K562 (cell line): ENCODE results near the gene CPT1C. TPM values are rescaled to one million over a fixed set of nuclear protein-coding genes. Genes with fewer than 3 reads are reported as not detected.

Source experiments
- ATAC-seq: fragments of 200-7000 bp; cut with Tn5 transposase; 3 replicates; pipeline ENCODE4 v1.9.1; 2020; ENCODE audit warnings: moderate library complexity
- BruUV-seq: library from RNA; stranded (reverse); fragments of 400-500 nt; replicated peaks from 2 replicates; lab custom pipeline; 2021; lab: Mats Ljungman, UMichigan
- CTCF ChIA-PET: fragments of 300-600 bp; formaldehyde crosslinking; extraction: SDS; loops from one replicate; lab custom pipeline; 2021; ENCODE audit warnings: low intra/inter-chr PET ratio; lab: Yijun Ruan, JAX
- POLR2A ChIA-PET: fragments of 300-600, 350-650 bp; sonication (Branson Sonifier 250); formaldehyde crosslinking; extraction: SDS; loops from one replicate; lab custom pipeline; 2021; ENCODE audit warnings: antibody characterized with exemption, inconsistent platforms; lab: Yijun Ruan, JAX
- DNase-seq, 4 experiments: peaks; one replicate each; pipeline versions ENCODE4 v3.0.0 to v3.0.0-alpha.2; 2011 to 2018; ENCODE audit warnings: low spot score in 3 of 4, mixed read lengths in 3 of 4; ENCODE audit errors: extremely low read depth in 1 of 4
- FAIRE-seq: peaks from 2 replicates; lab custom pipeline; 2011; peaks lifted over from hg19 to GRCh38; lab: Jason Lieb, UNC
- H2AFZ ChIP-seq: 2 replicates; pipeline ENCODE4 v1.6.0; 2011; ENCODE audit warnings: low read depth, low read length, control low read depth, inconsistent platforms
- H3K27ac ChIP-seq: fragments of 200-600 bp; 3 replicates; pipeline ENCODE4 v1.8.0; 2011; ENCODE audit warnings: low read depth, mild to moderate bottlenecking, control low read depth, inconsistent platforms, low read length, moderate library complexity, mixed read lengths; ENCODE audit errors: extremely low read depth
- H3K27me3 ChIP-seq, 2 experiments: fragments of 300-600 bp in 1 of 2; 2 replicates in 1 of 2; 3 replicates in 1 of 2; pipeline versions ENCODE4 v1.6.0 to v1.8.0; 2011; ENCODE audit warnings: inconsistent platforms in 2 of 2, low read length in 2 of 2, mild to moderate bottlenecking in 1 of 2, mixed read lengths in 1 of 2, moderate library complexity in 1 of 2; ENCODE audit not compliant: control insufficient read depth in 2 of 2, insufficient read depth in 2 of 2
- H3K36me3 ChIP-seq: fragments of 300-600 bp; 3 replicates; pipeline ENCODE4 v1.8.0; 2011; ENCODE audit warnings: mild to moderate bottlenecking, low read length, inconsistent platforms; ENCODE audit not compliant: control insufficient read depth, insufficient read depth
- H3K4me1 ChIP-seq, 2 experiments: fragments of 200-600 bp in 1 of 2; replicated peaks in 1 of 2; 2 replicates in 1 of 2; 3 replicates in 1 of 2; pipeline versions ENCODE4 v1.5.1 to v1.8.0; 2011; ENCODE audit warnings: inconsistent platforms in 2 of 2, low read length in 2 of 2, mild to moderate bottlenecking in 1 of 2, mixed read lengths in 1 of 2, moderate library complexity in 1 of 2; ENCODE audit not compliant: control insufficient read depth in 2 of 2, insufficient read depth in 2 of 2
- H3K4me2 ChIP-seq: 2 replicates; pipeline ENCODE4 v1.6.1; 2011; ENCODE audit warnings: low read length, control low read depth, inconsistent platforms, mixed read lengths; ENCODE audit not compliant: insufficient read depth
- H3K4me3 ChIP-seq: fragments of 200-600 bp; sonication (generic), shearing (Covaris generic); 2 replicates; pipeline ENCODE4 v1.5.1; 2016; ENCODE audit warnings: control low read depth, inconsistent platforms
- H3K79me2 ChIP-seq: fragments of 200-600 bp; 3 replicates; pipeline ENCODE4 v1.8.0; 2011; ENCODE audit warnings: low read length, inconsistent platforms; ENCODE audit not compliant: control insufficient read depth, insufficient read depth
- H3K9ac ChIP-seq, 2 experiments: 2 replicates each; pipeline versions ENCODE4 v1.6.0 to v1.6.1; 2011; ENCODE audit warnings: low read depth in 2 of 2, low read length in 2 of 2, control low read depth in 1 of 2, inconsistent platforms in 1 of 2, mild to moderate bottlenecking in 1 of 2, mixed read lengths in 1 of 2; ENCODE audit not compliant: insufficient read depth in 1 of 2
- H3K9me1 ChIP-seq: one replicate; pipeline ENCODE4 v1.6.0; 2011; ENCODE audit warnings: inconsistent platforms, mild to moderate bottlenecking, low read length, moderate library complexity; ENCODE audit not compliant: control insufficient read depth, insufficient read depth
- H3K9me3 ChIP-seq: replicated peaks from 2 replicates; pipeline ENCODE4 v1.5.1; 2011; ENCODE audit warnings: low read depth, low read length, inconsistent platforms; ENCODE audit not compliant: control insufficient read depth, insufficient read depth
- H4K20me1 ChIP-seq: replicated peaks from 2 replicates; pipeline ENCODE4 v1.6.1; 2011; ENCODE audit warnings: low read length, inconsistent platforms, mixed read lengths; ENCODE audit not compliant: control insufficient read depth, insufficient read depth
- WGBS: fragments of 100-300 bp; shearing (Covaris generic); methylation state at CpG from one replicate; pipeline ENCODE4 v1.1.6; 2016; ENCODE audit warnings: low coverage, mixed read lengths; ENCODE audit not compliant: insufficient coverage; ENCODE audit errors: missing lambda C conversion rate; 5-methylcytosine and 5-hydroxymethylcytosine counted together
- in situ Hi-C: fragments of 300-500 bp; cut with MboI; formaldehyde crosslinking; loops from 4 replicates; pipeline ENCODE4 v1.15.0; 2018; ENCODE audit warnings: inconsistent platforms, mixed read lengths
- intact Hi-C: fragments of 100-400 bp; cut with micrococcal nuclease; formaldehyde crosslinking; loops from 2 replicates; pipeline ENCODE4 v1.14.2; 2022
- polyA plus RNA-seq, 8 experiments: library from polyadenylated mRNA; depleted of rRNA in 4 of 8; stranded (reverse) in 5 of 8; unstranded in 3 of 8; fragments of >200 nt; fragmentation: Nextera tagmentation in 2 of 8; fragmentation: Illumina TruSeq in 1 of 8; extraction: Ambion mirVana in 2 of 8; extraction: Trizol in 1 of 8; gene quantifications; 2 replicates each; pipeline versions ENCODE4 v1.2.1 to v1.2.3, GENCODE V29; 2011 to 2014; ENCODE audit warnings: inconsistent platforms in 1 of 8, missing spikeins in 1 of 8
- total RNA-seq, 7 experiments: library from RNA; depleted of rRNA in 6 of 7; stranded (reverse); fragments of >200 nt in 6 of 7; fragmentation: Illumina TruSeq in 2 of 7; extraction: Trizol in 2 of 7; gene quantifications; 2 replicates each; pipeline versions ENCODE4 v1.2.1 to v1.2.3, GENCODE V29; 2011 to 2021; ENCODE audit warnings: low replicate concordance in 1 of 7
- TF ChIP-seq, protein P1 (sequence below): fragments of 450-650 bp; IDR thresholded peaks from 2 replicates; pipeline ENCODE4 v1.6.1; 2018; ENCODE audit not compliant: partially characterized antibody
- TF ChIP-seq, protein P2 (sequence below): fragments of 450-650 bp; IDR thresholded peaks from 2 replicates; pipeline ENCODE4 v1.6.1; 2016; ENCODE audit warnings: low read depth, mild to moderate bottlenecking, moderate library complexity

Gene CPT1C
- total and polyA plus RNA-seq, 9 of the 15 experiments (the other 6 are each of a cell fraction or from before 2014, with no cell fraction given): 1.9 to 12.3 (median 3.0) TPM

DNA sequence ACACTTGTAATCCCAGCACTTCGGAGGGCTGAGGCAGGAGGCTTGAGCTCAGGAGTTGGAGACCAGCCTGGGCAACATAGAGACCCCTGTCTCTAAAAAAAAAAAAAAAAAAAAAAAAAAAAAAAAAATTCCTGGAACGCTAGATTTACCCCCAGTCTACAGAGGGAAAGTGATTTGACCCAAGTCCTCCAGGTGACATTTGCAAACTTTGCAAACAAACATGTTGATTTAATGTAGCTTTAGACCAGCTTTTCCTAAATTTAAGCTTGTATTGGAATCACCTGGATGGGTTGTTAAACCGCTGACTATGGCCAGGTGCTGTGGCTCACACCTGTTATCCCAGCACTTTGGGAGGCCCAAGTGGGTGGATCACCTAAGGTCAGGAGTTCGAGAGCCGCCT lies 8.4 kb downstream of the CPT1C start:
- H3K4me3 ChIP-seq: no peak overlapping the region
- CTCF ChIA-PET: no interaction called here
- H4K20me1 ChIP-seq: no peaks in the 10 kb centered on the region
- H3K27ac ChIP-seq: no peak overlapping the region
- no peak overlapping the region for H2AFZ ChIP-seq
- DNase-seq: no peak
- POLR2A ChIA-PET: interaction anchor here (0.6 to 0.7 kb wide), 3 partner anchors 14 to 62 kb away, joined by 3 read pairs; no protein-coding TSS in a partner anchor
- intact Hi-C loops (no loop called here), in situ Hi-C loops (no loop called here)
- no peaks in the 10 kb centered on the region for H3K27me3 ChIP-seq
- FAIRE-seq: no peak
- 69% methylated on average over 4 of the region's 5 CpGs for WGBS
- ATAC-seq: no peak
- TF ChIP-seq, protein P1, sequence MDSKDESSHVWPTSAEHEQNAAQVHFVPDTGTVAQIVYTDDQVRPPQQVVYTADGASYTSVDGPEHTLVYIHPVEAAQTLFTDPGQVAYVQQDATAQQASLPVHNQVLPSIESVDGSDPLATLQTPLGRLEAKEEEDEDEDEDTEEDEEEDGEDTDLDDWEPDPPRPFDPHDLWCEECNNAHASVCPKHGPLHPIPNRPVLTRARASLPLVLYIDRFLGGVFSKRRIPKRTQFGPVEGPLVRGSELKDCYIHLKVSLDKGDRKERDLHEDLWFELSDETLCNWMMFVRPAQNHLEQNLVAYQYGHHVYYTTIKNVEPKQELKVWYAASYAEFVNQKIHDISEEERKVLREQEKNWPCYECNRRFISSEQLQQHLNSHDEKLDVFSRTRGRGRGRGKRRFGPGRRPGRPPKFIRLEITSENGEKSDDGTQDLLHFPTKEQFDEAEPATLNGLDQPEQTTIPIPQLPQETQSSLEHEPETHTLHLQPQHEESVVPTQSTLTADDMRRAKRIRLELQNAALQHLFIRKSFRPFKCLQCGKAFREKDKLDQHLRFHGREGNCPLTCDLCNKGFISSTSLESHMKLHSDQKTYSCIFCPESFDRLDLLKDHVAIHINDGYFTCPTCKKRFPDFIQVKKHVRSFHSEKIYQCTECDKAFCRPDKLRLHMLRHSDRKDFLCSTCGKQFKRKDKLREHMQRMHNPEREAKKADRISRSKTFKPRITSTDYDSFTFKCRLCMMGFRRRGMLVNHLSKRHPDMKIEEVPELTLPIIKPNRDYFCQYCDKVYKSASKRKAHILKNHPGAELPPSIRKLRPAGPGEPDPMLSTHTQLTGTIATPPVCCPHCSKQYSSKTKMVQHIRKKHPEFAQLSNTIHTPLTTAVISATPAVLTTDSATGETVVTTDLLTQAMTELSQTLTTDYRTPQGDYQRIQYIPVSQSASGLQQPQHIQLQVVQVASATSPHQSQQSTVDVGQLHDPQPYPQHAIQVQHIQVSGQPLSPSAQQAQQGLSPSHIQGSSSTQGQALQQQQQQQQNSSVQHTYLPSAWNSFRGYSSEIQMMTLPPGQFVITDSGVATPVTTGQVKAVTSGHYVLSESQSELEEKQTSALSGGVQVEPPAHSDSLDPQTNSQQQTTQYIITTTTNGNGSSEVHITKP: peak; percentile 73
- TF ChIP-seq, protein P2, sequence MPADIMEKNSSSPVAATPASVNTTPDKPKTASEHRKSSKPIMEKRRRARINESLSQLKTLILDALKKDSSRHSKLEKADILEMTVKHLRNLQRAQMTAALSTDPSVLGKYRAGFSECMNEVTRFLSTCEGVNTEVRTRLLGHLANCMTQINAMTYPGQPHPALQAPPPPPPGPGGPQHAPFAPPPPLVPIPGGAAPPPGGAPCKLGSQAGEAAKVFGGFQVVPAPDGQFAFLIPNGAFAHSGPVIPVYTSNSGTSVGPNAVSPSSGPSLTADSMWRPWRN: no peak
- BruUV-seq: no TSS peak
- no peak overlapping the region for H3K4me2 ChIP-seq
- H3K79me2 ChIP-seq: no peaks in the 10 kb centered on the region
- peaks cover 10 to 13% of the 10 kb centered on the region in 2 experiments; a peak in 4 of 5 replicates for H3K4me1 ChIP-seq
- no peak overlapping the region for H3K9ac ChIP-seq
- no peaks in the 10 kb centered on the region for H3K9me3 ChIP-seq
- H3K36me3 ChIP-seq: no peaks in the 10 kb centered on the region
- H3K9me1 ChIP-seq: no peaks in the 10 kb centered on the region
